UCSD-AML1 (cell line): ENCODE results near the gene LRCH4.
"Not testable (repeated sequence)": the region's sequence is repeated elsewhere in the genome, so short reads cannot be mapped to it uniquely, and the experiment has no call there.

Experiments
- DNase-seq: peaks from one replicate; lab custom pipeline; 2025; ENCODE audit not compliant: unreplicated experiment; lab: John Stamatoyannopoulos, UW

LRCH4 gene

GRCh38 chr7:100545360-100546128 lies 40.4 kb downstream of the LRCH4 start:
- no peak for DNase-seq

- DNase-seq = no peak
Measured at GRCh38 chr7:100544967-100545359, 41.0 kb downstream of the LRCH4 start.

- DNase-seq = no peak
Measured at GRCh38 chr7:100544386-100544785, 41.5 kb downstream of the LRCH4 start.

GRCh38 chr7:100543586-100543985 lies 42.3 kb downstream of the LRCH4 start:
- no peak for DNase-seq

GRCh38 chr7:100541309-100541708 lies 44.6 kb downstream of the LRCH4 start:
- DNase-seq = not testable (repeated sequence)

- DNase-seq = no peak
Measured at GRCh38 chr7:100540073-100540723, 45.7 kb downstream of the LRCH4 start.

GRCh38 chr7:100539436-100540006 lies 46.4 kb downstream of the LRCH4 start:
- DNase-seq = no peak

GRCh38 chr7:100538654-100539435 lies 47.1 kb downstream of the LRCH4 start, which contains the start of gene AGFG2:
AGFG2 (plus strand) TSS chr7:100539203; CDS start chr7:100539347, 144 bp downstream.
- DNase-seq = peak; percentile 96

GRCh38 chr7:100538348-100538653 lies 47.6 kb downstream of the LRCH4 start:
- no peak for DNase-seq

- not testable (repeated sequence) for DNase-seq
Measured at GRCh38 chr7:100536695-100537094, 49.2 kb downstream of the LRCH4 start.

- not testable (repeated sequence) for DNase-seq
Measured at GRCh38 chr7:100535982-100536381, 49.9 kb downstream of the LRCH4 start.

- DNase-seq = no peak
Measured at GRCh38 chr7:100532165-100533022, 53.5 kb downstream of the LRCH4 start.

- not testable (repeated sequence) for DNase-seq
Measured at GRCh38 chr7:100528108-100528866, 57.6 kb downstream of the LRCH4 start.
